CD14-positive monocyte (primary cell): Measurements from ENCODE around the gene ZDHHC14. TPM values are rescaled to one million over a fixed set of nuclear protein-coding genes. Genes with fewer than 3 reads are reported as not detected.

ENCODE experiments used
- DNase-seq, 3 donors: peaks; one replicate each; pipeline ENCODE4 v3.0.0-alpha.2; 2011 to 2022
- H2AFZ ChIP-seq: 2 replicates; pipeline ENCODE4 v1.6.0; 2012; ENCODE audit warnings: mild to moderate bottlenecking, low read depth, low read length, inconsistent platforms; ENCODE audit not compliant: insufficient read depth, poor library complexity, severe bottlenecking
- H3K27ac ChIP-seq, 2 donors: 1 replicate in 1 of 2; 2 replicates in 1 of 2; pipeline ENCODE4 v1.5.1; 2012 to 2013; ENCODE audit warnings: low read length in 2 of 2, control low read depth in 1 of 2, inconsistent platforms in 1 of 2, low read depth in 1 of 2, mild to moderate bottlenecking in 1 of 2
- H3K27me3 ChIP-seq, 2 donors: one replicate each; pipeline versions ENCODE4 v1.6.0 to v1.6.1; 2011 to 2013; ENCODE audit warnings: low read length in 2 of 2; ENCODE audit not compliant: control insufficient read depth in 2 of 2, insufficient read depth in 2 of 2
- H3K36me3 ChIP-seq, 2 donors: replicated peaks in 1 of 2; 1 replicate in 1 of 2; 2 replicates in 1 of 2; pipeline versions ENCODE4 v1.5.1 to v1.6.1; 2012 to 2013; ENCODE audit warnings: low read length in 2 of 2, control low read depth in 1 of 2, inconsistent platforms in 1 of 2, mild to moderate bottlenecking in 1 of 2; ENCODE audit not compliant: insufficient read depth in 2 of 2, control insufficient read depth in 1 of 2
- H3K4me1 ChIP-seq, 2 donors: 1 replicate in 1 of 2; 2 replicates in 1 of 2; pipeline versions ENCODE4 v1.5.1 to v1.6.1; 2012 to 2013; ENCODE audit warnings: low read length in 2 of 2, control low read depth in 1 of 2, inconsistent platforms in 1 of 2, mild to moderate bottlenecking in 1 of 2, moderate library complexity in 1 of 2; ENCODE audit not compliant: insufficient read depth in 2 of 2, control insufficient read depth in 1 of 2
- H3K4me2 ChIP-seq: replicated peaks from 2 replicates; pipeline ENCODE3; 2012; ENCODE audit warnings: low read length, moderate library complexity, mild to moderate bottlenecking; ENCODE audit not compliant: poor library complexity, severe bottlenecking; ENCODE audit errors: extremely low read depth
- H3K4me3 ChIP-seq, 3 experiments: fragments of 200-600 bp in 1 of 3; sonication (generic) in 1 of 3; replicated peaks in 1 of 3; 1 replicate in 2 of 3; 2 replicates in 1 of 3; pipeline ENCODE4 v1.5.1; 2011 to 2013; ENCODE audit warnings: low read length in 3 of 3, mild to moderate bottlenecking in 3 of 3, control low read depth in 2 of 3, low read depth in 2 of 3, inconsistent platforms in 1 of 3, moderate library complexity in 1 of 3
- H3K79me2 ChIP-seq: 2 replicates; pipeline ENCODE4 v1.6.0; 2012; ENCODE audit warnings: mild to moderate bottlenecking, control low read depth, inconsistent platforms, low read length, moderate library complexity; ENCODE audit not compliant: insufficient read depth
- H3K9ac ChIP-seq: 2 replicates; pipeline ENCODE4 v1.6.0; 2017; ENCODE audit warnings: low read length, mild to moderate bottlenecking; ENCODE audit not compliant: insufficient read depth, poor library complexity, severe bottlenecking
- H3K9me3 ChIP-seq, 2 donors: replicated peaks in 1 of 2; 1 replicate in 1 of 2; 2 replicates in 1 of 2; pipeline versions ENCODE4 v1.5.1 to v1.6.1; 2012 to 2013; ENCODE audit warnings: low read length in 2 of 2, control low read depth in 1 of 2; ENCODE audit not compliant: control insufficient read depth in 1 of 2, insufficient read depth in 1 of 2
- H4K20me1 ChIP-seq: 2 replicates; pipeline ENCODE4 v1.6.0; 2012; ENCODE audit warnings: mild to moderate bottlenecking, low read length, control low read depth, moderate library complexity; ENCODE audit not compliant: insufficient read depth
- H3K27ac Mint-ChIP-seq, 7 donors: one replicate each; pipeline ENCODE4 v1.8.0; 2020; ENCODE audit warnings: mild to moderate bottlenecking in 7 of 7, mixed read lengths in 7 of 7, moderate library complexity in 6 of 7, inconsistent platforms in 2 of 7
- H3K27me3 Mint-ChIP-seq, 3 donors: one replicate each; pipeline ENCODE4 v1.8.0; 2021 to 2022; ENCODE audit warnings: low read depth in 3 of 3, mild to moderate bottlenecking in 3 of 3, mixed read lengths in 3 of 3, moderate library complexity in 3 of 3, inconsistent platforms in 1 of 3
- H3K36me3 Mint-ChIP-seq, 2 donors: one replicate each; pipeline ENCODE4 v1.8.0; 2020; ENCODE audit warnings: mixed read lengths in 2 of 2, inconsistent platforms in 1 of 2, mild to moderate bottlenecking in 1 of 2
- H3K4me1 Mint-ChIP-seq: one replicate; pipeline ENCODE4 v1.8.0; 2020; ENCODE audit warnings: mild to moderate bottlenecking, mixed read lengths
- H3K4me3 Mint-ChIP-seq, 2 donors: one replicate each; pipeline ENCODE4 v1.8.0; 2020; ENCODE audit warnings: mild to moderate bottlenecking in 2 of 2, mixed read lengths in 2 of 2, moderate library complexity in 1 of 2
- H3K9me3 Mint-ChIP-seq, 7 donors: one replicate each; pipeline ENCODE4 v1.8.0; 2020 to 2022; ENCODE audit warnings: mixed read lengths in 7 of 7, mild to moderate bottlenecking in 6 of 7, moderate library complexity in 6 of 7, inconsistent platforms in 2 of 7
- CTCF ChIP-seq: fragments of 200-600 bp; IDR thresholded peaks from one replicate; pipeline ENCODE4 v1.8.0; 2022; ENCODE audit warnings: antibody characterized with exemption, mild to moderate bottlenecking
- WGBS: methylation state at CpG from one replicate; pipeline ENCODE4 v1.1.5; 2013; ENCODE audit warnings: missing lambda C conversion rate; ENCODE audit not compliant: insufficient coverage; 5-methylcytosine and 5-hydroxymethylcytosine counted together
- intact Hi-C, 2 donors: fragments of 100-400 bp; cut with micrococcal nuclease; formaldehyde crosslinking; loops; one replicate each; pipeline versions ENCODE4 v1.15.0 to v1.15.1; 2023
- polyA plus RNA-seq, 3 donors: library from polyadenylated mRNA; depleted of rRNA in 1 of 3; unstranded in 2 of 3; stranded (reverse) in 1 of 3; fragments of 300-500 nt in 2 of 3; fragments of >200 nt in 1 of 3; fragmentation: Illumina TruSeq in 2 of 3; gene quantifications; 1 replicate in 2 of 3; 2 replicates in 1 of 3; pipeline ENCODE4 v1.2.3, GENCODE V29; 2012 to 2021

Gene ZDHHC14
- polyA plus RNA-seq, 3 donors = 0.30 to 1.7 (median 0.93) TPM

DNA sequence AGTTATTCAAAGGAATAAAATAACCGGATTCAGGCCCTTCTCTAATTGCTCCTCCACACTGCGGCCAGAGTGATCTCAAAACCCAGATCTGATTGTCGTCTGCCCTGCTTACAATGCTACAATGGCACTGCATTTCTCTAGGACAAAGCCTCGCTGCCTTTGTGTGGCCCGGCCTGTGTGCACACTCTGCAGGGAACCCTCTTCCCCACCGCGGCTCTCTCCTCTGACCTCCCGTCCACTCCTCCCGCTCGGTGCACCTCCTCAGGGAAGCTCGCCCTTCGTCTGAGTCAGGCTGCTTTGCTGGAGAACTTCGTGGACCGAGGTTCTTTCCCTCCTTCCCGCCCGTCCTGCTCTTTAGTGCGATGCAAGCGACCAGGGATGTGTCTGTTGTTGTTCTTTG, 340.4 kb downstream of the ZDHHC14 start:
- H4K20me1 ChIP-seq = no peaks in the 10 kb centered on the region
- Mint-ChIP-seq H3K27me3 (peaks cover 0 to 6% (median 2%) of the 10 kb centered on the region in 3 donors), H3K4me1 (no peaks in the 10 kb centered on the region), H3K27ac (no peak overlapping the region), H3K36me3 (no peaks in the 10 kb centered on the region), H3K4me3 (no peak overlapping the region), H3K9me3 (peaks cover 1 to 10% (median 7%) of the 10 kb centered on the region in 7 donors)
- H3K36me3 ChIP-seq = no peaks in the 10 kb centered on the region
- H3K4me2 ChIP-seq = no peak overlapping the region
- no peaks in the 10 kb centered on the region for H3K79me2 ChIP-seq
- H2AFZ ChIP-seq = no peak overlapping the region
- no peaks in the 10 kb centered on the region for H3K27me3 ChIP-seq
- intact Hi-C loops = no loop called here
- no peak overlapping the region for H3K27ac ChIP-seq
- no peak for DNase-seq
- H3K4me3 ChIP-seq = no peak overlapping the region
- no peaks in the 10 kb centered on the region for H3K4me1 ChIP-seq
- WGBS = 99% methylated on average over 8 of the region's 18 CpGs
- no peak for TF ChIP-seq CTCF
- H3K9ac ChIP-seq = no peak overlapping the region
- peaks cover 0 to 8% of the 10 kb centered on the region in 2 donors for H3K9me3 ChIP-seq

- Histone ChIP-seq H2AFZ (no peak overlapping the region), H3K4me3 (no peak overlapping the region), H3K79me2 (no peaks in the 10 kb centered on the region), H3K4me2 (no peak overlapping the region), H3K27ac (no peak overlapping the region), H3K9ac (no peak overlapping the region), H3K36me3 (no peaks in the 10 kb centered on the region), H3K27me3 (no peaks in the 10 kb centered on the region), H4K20me1 (no peaks in the 10 kb centered on the region), H3K4me1 (no peaks in the 10 kb centered on the region), H3K9me3 (peaks cover 0 to 8% of the 10 kb centered on the region in 2 donors)
- Mint-ChIP-seq H3K4me3 (no peak overlapping the region), H3K27ac (no peak overlapping the region), H3K27me3 (peaks cover 0 to 6% (median 2%) of the 10 kb centered on the region in 3 donors), H3K9me3 (peaks cover 1 to 10% (median 7%) of the 10 kb centered on the region in 7 donors), H3K4me1 (no peaks in the 10 kb centered on the region), H3K36me3 (no peaks in the 10 kb centered on the region)
- intact Hi-C loops = no loop called here
- TF ChIP-seq CTCF = no peak
- no peak for DNase-seq
- WGBS = 82% methylated on average over 3 of the region's 8 CpGs
These were observed 340.8 kb downstream of the ZDHHC14 start for GRCh38 chr6:157721830-157722229.
